ENCODE data around the gene ACOX2. TPM values are rescaled to one million over a fixed set of nuclear protein-coding genes. Genes with fewer than 3 reads are reported as not detected.

The ACOX2 gene
- total RNA-seq, 1 experiment from 2014 or later = 25.4 TPM

- DNase-seq (ENCODE audit: low spot score) = no peak
- in situ Hi-C loops (cut with HindIII; ENCODE audit: low sequenced_read_pairs) = no loop called here
These were observed 77.8 kb downstream of the ACOX2 start for GRCh38 chr3:58459160-58459559.

Other genes starting within 250 kb of the ACOX2 start
- gene RPP14, start 230.9 kb downstream of the ACOX2 start, total RNA-seq (2014; rRNA removed; shearing (Covaris generic)) = 17.0 and 25.1 TPM in 2 replicates
- gene HTD2, start 230.7 kb downstream of the ACOX2 start, total RNA-seq (2014; rRNA removed; shearing (Covaris generic)) = 7.3 and 19.6 TPM in 2 replicates
- 17.0 and 18.4 TPM in 2 replicates for gene PXK, start 204.3 kb downstream of the ACOX2 start, total RNA-seq (2014; rRNA removed; shearing (Covaris generic))
- 341 and 345 TPM in 2 replicates for gene PDHB, start 103.4 kb downstream of the ACOX2 start, total RNA-seq (2014; rRNA removed; shearing (Covaris generic))
- 15.1 and 17.5 TPM in 2 replicates for gene KCTD6, start 45.1 kb downstream of the ACOX2 start, total RNA-seq (2014; rRNA removed; shearing (Covaris generic))
- not detected in 2 replicates for gene FAM107A, start 40.2 kb upstream of the ACOX2 start, total RNA-seq (2014; rRNA removed; shearing (Covaris generic))
- gene FAM3D, start 129.6 kb upstream of the ACOX2 start, total RNA-seq (2014; rRNA removed; shearing (Covaris generic)) = not detected in 2 replicates